Hematopoietic multipotent progenitor cell treated with erythropoietin and hydrocortisone succinate and interleukin-3 and kit ligand, for 17 days (in vitro differentiated cells): Measurements from ENCODE around the gene GUK1.

ENCODE experiments used
- DNase-seq: peaks from one replicate; pipeline ENCODE4 v3.0.0-alpha.2; 2015; ENCODE audit warnings: low spot score

The GUK1 gene

DNA sequence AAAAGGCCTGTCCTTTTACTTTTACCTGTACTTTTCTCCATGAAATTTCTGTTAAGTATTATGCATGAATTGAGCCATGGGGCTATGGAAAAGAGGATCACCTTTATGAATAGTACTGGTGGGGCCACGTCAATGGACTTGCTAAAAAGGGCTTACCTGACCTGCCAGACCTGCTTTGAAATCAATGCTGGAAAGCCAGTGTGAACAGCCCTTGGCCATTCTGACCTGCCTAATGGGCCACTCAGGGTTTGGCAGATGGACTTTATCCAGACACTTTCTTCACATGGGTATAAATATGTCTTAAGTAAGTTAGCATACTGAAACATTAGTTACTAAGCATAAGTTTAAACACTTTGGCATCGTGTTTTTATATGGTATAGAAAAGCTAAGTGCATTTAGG is 8.3 kb upstream of the GUK1 start:
- DNase-seq: no peak

DNA sequence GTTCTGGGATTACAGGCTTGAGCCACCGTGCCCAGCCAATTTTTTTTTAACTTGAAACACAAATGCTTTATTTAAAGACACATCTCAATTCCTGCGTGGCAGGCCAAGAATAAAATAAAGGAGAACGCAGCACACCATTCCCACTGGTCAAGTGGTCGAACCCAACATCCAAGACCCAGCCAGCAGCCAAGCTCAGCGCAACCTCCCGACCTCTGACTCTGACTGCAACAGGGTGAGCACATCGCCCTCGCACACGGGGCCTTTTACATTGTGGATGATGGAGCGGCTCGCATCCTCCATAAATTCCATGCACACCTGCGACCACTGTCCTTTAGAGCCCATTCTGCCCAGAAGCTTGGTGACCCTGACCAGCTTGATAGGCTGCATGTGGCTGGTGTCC is 5.5 kb upstream of the GUK1 start:
- DNase-seq: no peak

DNA sequence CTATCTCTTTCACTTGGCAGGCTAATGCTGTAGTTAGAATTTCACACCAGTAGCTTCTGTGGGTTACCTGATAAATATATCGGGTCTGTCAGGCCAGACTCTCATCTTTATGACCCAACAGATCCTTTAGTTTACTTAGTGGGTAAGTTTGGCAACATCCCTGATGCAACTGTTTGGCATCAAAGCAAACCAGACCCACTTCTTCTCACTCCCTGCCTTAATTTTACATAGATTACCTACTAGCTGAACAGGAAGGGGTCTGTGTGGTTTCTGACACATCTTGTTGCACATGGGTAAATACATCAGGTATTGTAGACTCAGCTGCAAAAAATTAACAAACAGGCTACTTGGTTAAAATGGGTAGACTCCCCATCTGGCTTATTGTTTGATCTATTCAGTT is 3.2 kb upstream of the GUK1 start:
- DNase-seq: no peak

DNA sequence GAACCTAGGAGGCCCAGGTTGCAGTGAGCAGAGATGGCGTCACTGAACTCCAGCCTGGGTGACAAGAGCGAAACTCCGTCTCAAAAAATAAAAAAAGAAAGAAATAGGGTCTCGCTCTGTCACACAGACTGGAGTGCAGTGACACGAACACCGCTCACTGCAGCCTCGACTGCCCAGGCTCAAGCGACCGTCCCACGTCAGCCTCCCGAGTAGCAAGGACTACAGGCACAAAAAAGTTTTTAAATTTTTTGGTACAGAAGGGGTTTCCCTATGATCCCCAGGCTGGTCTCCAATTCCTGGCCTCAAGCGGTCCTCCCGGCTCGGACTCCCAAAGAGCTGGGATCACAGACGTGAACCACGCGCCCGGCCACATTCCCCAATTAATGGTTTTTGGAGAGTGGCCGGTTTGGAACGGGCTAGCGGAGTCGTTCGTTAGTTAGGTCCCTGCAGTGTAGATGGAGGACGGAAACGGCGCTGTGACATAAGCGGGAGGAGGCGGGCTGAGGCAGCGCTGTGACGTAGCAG is 611 bp upstream of the GUK1 start:
- DNase-seq: no peak

DNA sequence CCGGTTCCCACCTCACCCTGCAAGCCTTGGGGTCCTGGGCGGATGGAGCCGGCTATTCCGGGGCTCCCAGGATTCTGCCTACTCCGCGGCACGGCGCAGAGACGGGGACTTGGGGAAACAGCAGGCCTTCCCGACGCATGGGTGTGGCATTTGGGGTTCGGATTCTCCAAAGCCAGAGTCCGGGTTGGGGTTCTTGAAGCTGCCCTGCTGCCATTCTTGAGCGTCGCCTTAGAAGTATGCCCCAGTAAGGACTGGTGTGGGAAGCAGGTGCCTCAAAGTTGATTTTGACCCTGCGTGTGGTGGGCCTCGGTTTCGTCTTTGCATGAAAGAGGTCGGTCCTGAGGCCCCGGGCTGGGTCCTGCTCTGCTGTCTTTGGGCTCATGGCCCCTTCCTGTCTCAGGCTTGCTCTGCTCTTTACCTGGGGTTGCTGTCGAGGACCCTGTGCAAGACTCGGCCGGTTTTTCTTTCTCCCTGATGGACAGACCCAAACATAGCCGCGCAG is 696 bp downstream of the GUK1 start:
- DNase-seq: no peak

DNA sequence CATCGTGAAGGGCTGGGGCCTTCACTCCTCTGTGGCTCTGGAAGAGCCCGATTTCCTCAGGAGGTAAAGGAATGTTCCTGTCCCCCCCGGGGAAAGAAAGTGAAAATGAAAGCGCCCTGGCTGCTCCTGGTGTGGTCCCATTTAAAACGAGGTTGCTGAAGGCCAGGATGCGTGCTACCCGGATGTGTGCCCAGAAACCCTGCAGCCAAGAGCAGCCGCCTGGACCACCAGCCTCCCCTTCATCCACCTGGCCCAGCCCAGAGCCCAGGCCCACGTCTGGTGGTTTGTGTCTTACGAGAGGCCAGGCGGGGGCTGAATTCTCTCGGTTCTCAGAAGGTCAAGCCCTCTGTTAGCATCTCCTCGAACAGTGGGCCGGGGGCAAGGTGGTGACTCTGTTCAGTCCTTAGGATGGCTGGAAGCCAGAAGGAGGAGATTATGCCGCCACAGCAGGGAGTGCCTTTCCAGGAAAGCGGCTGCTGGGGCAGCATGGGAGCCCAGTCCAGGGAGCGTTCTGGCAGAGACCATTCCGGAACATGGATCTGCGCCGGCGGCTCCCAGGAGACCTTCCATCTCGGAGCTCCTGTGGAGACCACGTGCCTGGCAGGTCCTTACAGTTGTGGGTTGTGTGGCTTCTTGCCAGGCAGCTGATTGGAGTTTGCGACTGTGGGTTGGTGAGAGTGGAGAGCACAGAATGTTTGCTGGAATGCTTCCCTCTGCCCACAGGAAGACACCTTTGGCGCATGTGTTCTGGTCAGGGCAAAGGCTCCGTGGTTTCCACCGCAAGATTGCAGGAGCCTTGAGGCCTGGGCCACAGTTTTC is 1.4 kb downstream of the GUK1 start:
- peak; percentile 47 for DNase-seq

DNA sequence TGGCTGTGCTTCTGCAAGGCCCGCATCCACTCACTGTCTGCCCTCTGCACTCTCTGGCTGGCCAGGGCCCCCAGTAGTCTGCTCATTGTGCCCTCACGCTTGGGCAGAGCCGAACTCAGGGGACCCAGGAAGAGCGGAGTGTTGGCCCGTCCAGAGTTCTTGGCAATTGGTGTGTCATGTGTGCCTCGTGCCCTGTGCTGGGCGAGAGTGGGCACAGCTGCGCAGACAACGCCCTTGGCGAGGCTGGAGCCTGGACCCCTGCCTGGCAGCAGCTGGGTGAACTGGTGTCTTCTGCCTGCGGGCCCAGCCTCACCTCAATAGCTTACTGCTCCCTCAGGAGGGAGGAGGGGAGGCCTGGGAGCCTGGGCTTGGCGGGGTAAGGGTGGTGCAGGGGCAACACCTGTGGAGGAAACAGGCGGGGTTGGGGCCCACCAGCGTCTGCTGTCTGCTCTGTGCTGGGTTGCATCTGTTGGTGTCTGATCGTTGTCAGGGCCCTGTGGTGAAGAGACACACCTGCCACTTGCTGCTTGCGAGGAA is 2.1 kb downstream of the GUK1 start:
- DNase-seq: no peak

DNA sequence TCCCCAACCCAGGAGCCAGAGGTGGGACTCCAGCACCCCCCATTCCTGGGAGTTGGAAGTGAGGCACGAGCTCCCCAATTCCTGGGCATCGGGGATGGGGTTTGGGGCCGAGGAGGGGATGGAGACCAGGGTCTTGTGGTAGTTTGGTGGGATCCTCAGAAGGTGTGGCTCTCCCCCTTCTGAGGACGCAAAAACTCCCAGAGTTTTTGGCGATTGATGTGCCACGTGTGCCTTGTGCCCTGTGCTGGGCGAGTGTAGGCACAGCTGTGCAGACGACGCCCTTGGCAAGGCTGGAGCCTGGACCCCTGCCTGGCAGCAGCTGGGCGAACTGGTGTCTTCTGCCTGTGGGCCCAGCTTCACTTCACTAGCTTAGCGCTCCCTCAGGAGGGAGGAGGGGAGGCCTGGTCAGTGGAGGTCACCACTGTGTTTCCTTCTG is 2.6 kb downstream of the GUK1 start:
- peak; percentile 20 for DNase-seq

DNA sequence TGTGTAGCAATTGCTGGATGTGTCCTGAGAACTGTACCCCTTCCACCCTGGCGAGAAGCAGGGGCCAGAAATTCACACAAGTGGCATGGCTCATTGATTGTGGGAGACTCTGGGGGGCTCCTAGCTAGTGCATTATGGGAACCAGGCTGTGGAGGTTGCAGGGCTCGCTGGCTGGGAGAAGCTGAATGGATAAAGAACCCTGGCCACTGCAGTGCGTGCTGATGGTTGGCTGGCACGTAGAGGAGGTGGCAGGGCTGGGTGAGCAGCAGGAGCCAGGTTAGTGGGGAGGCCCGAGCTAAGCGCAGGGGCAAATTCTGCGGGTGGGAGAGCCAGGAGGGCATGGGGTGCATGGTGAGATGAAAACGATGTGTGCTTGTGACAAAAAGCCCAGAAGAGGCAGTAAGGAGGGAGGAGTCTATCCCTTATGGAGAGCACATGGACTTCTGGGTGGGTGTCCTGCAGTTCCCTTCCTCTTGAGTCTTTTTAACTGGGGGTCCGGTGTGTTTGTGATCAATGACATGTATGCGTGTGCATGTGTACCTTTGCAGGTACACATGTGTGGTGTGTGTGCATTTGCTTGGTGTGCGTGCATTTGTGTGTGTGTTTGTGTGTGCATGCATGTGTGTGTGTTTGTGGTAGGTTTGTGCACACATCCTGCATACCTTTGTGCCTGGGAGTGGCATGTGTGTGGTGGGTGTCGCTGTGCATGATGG is 3.6 kb downstream of the GUK1 start:
- DNase-seq: no peak

DNA sequence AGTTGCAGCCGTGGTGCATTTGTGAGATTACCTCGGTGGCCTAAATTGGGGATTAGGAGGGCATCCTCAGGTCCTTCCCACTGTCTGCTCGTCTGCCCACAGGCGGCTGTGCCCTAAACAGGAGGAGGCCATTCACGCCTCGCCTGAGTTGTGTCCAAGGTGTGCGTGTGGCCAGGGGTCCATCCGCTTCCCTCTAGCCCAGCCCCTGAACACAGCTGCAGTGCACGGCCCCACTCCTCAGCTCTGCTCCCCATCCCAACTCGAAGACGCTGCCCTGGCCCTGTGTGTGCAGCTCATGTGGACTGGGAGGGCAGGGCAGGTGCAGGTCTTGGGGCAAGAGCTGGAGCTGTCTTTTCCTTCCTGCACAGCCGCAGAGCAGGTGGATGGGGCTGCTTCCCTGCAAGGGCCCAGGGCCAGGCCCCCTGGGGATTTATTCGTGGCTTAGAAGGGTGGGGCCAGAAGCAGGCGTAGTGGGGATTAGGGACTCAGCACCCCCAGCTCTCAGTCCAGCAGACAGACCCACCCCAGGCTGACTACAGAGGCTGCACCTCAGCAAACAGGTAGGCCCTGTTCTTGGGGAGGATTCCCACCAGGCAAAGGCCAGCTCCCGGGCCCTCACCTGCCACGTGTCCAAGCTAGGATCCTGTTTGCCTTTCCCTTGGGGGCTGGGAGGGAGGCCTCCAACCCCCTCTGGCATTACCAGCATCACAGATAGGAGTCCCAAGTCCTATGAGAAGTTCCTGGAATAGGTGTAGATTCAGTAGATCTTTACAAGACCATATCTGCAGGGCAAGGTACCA is 4.3 kb downstream of the GUK1 start:
- DNase-seq: no peak

DNA sequence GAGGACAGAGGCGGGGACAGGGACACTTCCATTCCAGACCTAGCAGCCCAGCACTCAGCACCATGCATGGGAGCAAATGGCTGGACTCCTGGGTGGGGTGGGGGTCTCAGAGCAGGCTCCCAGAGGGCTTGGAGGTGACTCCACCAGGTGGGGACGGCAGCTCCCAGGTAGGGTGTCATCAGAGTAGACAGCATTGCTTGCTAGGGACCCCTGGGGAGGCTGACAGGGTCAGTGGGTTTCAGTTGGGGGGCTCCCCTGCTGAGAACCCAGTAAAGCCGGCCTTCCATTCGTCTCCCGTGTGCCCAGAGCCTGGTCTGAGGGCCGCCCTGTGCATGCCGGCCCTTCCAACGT is 4.9 kb downstream of the GUK1 start:
- peak; percentile 13 for DNase-seq

DNA sequence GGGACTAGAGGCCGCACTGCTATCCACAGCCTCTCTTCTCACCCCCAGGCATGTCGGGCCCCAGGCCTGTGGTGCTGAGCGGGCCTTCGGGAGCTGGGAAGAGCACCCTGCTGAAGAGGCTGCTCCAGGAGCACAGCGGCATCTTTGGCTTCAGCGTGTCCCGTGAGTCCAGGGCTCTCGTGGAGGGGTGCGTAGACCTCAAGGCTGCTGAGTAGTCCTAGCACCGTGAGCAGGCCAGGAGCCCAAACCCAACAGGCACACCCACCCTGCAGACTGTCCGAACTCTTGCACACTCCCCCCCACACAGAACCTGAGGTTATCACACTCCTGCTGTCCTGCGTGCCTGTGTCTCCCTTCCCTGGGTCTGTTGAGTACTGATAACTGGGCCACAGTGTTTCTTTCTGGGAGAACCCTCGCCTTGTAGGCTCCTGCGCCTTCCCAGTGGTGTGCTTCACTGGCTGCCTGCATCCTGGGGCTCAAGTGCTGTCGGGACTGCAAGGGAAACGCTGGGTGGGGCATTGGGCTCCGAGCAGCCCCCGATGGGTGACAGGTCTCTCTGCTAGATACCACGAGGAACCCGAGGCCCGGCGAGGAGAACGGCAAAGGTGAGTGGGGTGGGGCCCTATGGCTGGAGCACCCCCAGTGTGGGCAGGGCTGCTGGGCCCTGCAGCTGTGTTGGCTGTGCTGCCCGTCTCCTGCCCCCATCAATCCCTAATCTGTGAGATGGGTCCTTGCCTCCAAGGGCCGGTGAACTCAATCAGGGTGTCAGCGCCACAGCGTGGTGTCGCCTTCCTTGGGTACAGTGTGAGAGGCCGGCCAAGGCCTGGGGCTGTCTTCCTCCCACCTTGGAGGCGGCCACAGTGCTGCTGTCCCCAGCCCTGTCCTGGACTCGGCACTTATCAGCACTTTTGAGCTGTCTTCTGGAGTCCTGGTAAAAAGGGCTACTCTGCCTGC is 5.7 kb downstream of the GUK1 start:
- peak; percentile 72 for DNase-seq

DNA sequence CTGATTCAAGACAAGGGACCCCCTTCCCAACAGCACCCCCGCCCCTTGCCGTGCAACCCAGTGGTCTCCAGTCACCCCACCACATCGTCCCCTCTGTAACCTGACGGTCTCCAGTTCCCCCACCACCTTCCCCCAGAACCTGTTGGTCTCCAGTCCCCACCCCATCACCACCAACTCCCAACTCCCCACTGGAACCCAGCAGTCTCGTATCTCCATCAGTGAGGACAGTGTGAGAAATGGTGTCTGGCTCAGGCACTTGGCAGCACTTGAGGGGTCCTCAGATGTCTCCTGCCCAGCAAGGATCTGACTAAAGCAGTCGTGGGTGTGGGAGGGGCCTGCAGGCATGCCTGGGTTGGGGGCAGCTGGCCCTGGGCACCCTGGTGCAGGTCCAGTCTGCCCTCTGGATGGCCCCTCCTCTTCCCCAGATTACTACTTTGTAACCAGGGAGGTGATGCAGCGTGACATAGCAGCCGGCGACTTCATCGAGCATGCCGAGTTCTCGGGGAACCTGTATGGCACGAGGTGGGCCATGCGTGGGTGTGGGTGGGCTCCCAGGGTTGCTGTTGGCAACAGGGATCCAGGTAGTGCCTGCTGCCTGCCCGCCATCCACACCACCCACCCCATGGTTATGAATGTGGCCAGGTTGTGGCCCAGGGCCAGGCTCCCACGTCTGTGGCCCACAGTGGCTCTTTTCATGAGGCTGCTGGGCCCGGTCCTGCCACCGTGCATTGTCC is 6.5 kb downstream of the GUK1 start:
- DNase-seq: no peak

DNA sequence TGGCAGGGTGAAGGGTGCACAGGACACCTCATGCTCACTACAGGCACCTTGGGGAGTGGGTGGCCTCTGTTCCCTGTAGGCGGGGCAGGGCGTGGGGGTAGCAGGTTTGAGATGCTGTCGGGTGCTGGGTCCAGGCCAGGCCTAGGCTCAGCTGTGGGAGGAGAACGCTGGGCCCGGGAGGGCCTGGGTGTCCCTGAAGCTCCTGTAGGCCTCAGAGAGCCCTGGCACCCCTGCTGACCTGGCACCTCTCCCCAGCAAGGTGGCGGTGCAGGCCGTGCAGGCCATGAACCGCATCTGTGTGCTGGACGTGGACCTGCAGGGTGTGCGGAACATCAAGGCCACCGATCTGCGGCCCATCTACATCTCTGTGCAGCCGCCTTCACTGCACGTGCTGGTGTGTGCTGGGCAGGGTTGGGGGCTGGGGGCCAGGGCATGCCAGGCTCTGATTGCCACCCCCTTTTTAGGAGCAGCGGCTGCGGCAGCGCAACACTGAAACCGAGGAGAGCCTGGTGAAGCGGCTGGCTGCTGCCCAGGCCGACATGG is 7.1 kb downstream of the GUK1 start:
- no peak for DNase-seq

DNA sequence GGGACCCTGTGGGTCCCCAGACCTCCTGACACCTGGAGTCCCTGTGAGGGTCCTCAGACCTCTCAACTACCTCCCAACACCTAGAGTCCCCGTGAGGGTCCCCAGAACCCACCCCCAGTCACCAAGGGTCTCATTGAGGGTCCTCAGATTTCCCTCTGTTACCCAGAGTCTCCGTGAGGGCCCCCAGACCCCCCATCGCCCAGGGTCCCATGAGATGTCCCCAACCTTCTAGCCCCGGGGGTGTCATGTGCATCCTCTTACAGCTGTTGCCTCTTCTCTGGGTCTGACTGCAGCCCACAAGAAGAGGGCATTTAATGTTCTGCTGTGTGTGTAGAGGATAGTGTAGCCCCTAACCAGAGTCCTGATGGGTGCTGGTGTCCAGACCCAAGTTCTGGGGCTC is 7.7 kb downstream of the GUK1 start:
- DNase-seq: no peak

DNA sequence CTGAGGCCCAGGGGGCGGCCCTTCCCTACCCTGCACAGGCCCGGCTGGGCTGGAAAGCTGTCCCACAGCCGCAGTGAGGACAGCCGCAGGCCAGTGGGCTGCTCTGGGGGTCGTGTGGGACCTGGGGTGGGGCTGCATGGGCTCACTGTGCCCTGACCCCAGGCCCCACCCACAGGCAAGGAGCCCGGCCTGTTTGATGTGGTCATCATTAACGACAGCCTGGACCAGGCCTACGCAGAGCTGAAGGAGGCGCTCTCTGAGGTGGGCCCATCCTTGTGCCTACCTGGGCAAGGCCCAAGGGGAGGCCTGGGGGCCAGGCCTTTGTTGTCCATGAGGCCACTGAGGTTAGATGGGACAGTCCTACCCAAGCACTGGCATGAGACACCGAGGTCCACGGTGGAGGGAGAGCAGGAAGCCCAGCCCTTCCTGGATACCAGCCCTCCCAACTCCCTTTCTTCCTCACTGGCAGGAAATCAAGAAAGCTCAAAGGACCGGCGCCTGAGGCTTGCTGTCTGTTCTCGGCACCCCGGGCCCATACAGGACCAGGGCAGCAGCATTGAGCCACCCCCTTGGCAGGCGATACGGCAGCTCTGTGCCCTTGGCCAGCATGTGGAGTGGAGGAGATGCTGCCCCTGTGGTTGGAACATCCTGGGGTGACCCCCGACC is 8.2 kb downstream of the GUK1 start:
- no peak for DNase-seq

DNA sequence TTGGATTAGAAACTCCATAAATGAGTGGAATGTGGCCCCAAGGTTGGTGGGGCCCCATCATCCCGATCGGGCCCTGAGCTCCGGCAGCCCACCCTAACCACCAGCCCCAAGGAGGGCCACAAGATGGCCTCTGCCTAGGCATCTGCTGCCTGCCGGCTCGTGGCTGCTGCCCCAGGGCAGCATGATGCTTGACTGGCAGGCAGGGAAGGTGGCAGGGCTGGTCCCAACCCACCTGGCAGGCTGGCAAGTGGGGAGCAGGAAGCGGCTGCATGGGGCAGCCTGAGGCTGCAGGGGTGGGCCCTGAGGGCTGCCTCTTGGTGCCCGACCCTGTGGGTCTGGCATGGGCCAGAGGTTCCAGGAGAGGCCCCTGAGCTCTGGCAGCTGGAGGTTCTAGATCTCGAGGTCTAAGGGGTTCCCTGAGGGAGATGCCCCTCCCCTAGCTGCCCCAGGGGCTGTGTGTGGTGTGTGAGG is 8.9 kb downstream of the GUK1 start:
- no peak for DNase-seq

DNA sequence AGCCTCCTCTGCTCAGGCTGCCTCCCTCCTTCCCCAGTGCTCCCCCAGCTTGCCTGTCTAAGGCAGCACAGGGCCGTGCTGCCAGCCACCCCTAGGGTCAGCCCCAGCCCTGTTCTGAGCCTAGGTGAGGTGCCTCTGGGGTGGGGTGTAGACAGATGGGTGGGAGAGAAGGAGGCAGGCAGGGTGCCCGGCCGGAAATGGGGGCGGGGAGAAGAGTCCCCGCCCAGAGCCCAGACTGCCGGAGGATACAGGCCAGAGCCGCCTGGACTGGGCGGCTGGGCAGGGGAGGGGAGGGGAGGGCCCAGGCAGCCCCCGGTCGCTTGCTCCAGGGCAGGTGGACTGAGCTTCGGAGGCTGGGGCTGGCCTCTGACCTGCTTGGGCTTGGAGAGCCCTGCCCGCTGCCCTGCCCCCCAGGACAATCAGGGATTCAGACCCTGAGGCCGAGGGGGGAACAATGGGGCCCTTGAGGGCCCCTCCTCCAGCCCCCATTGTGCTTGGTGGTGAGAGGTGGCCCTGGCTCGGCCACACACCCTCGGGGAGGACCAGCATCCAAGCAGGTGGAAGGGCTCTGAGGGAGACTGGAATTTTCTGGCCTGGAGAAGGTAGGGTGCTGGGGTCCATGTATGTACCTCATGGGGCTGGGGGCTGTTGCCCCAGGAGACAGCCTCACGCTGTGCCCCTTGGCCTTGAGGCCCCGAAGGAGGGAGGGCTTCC is 9.5 kb downstream of the GUK1 start, which contains the start of gene GJC2:
Gene GJC2, plus strand, starts transcription at position 525 of the 714 bp plus-strand sequence. CDS start 7,829 bp downstream, outside the sequence.
- no peak for DNase-seq

DNA sequence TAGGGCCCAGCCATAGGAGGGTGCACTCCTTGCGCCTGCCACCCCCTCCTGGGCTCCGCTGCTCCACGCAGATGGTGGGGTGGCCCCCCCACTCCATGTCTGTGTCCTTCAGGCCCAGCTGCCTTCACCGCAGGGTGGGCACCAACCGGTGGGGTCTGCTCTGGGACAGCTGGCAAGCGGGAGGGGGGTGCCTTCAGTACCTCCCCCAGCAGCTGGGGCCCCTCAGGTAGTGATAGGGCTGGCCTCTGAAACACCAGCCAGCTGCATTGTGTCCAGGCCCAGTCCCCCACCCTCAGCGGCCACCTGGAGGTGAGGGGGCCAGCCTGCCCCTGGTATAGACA is 10.0 kb downstream of the GUK1 start:
- DNase-seq: no peak
